ENCODE data around the gene LZTR1.

Gene LZTR1

DNA sequence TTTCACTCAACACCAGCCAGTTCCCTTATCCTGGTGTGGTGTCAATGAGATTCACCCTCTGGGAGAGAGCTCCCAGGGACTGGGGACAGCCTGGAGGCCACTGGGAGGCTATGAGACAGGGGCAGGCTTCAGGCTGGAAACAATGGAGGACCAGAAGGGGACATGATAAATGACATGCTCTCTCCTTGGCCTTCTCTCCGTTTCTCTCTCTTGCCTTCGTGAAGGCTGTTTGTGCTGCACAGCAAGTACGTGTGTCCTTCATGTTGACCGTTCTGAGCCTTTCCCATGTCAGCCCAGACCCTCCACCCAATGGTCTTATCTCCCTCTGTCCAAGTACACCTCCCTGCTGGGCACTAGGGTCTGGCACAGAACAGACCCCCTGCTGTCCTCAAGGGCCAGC, 1.6 kb upstream of the LZTR1 start:
- TF ChIP-seq, protein P1, sequence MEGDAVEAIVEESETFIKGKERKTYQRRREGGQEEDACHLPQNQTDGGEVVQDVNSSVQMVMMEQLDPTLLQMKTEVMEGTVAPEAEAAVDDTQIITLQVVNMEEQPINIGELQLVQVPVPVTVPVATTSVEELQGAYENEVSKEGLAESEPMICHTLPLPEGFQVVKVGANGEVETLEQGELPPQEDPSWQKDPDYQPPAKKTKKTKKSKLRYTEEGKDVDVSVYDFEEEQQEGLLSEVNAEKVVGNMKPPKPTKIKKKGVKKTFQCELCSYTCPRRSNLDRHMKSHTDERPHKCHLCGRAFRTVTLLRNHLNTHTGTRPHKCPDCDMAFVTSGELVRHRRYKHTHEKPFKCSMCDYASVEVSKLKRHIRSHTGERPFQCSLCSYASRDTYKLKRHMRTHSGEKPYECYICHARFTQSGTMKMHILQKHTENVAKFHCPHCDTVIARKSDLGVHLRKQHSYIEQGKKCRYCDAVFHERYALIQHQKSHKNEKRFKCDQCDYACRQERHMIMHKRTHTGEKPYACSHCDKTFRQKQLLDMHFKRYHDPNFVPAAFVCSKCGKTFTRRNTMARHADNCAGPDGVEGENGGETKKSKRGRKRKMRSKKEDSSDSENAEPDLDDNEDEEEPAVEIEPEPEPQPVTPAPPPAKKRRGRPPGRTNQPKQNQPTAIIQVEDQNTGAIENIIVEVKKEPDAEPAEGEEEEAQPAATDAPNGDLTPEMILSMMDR (conservative IDR thresholded peaks at IDR 0.05; ENCODE audit: low read depth, low read length), result no peak
- no peak for DNase-seq (ENCODE audit: low read depth)
- H3K4me3 ChIP-seq (ENCODE audit: low read depth, low read length), result no peak overlapping the region

DNA sequence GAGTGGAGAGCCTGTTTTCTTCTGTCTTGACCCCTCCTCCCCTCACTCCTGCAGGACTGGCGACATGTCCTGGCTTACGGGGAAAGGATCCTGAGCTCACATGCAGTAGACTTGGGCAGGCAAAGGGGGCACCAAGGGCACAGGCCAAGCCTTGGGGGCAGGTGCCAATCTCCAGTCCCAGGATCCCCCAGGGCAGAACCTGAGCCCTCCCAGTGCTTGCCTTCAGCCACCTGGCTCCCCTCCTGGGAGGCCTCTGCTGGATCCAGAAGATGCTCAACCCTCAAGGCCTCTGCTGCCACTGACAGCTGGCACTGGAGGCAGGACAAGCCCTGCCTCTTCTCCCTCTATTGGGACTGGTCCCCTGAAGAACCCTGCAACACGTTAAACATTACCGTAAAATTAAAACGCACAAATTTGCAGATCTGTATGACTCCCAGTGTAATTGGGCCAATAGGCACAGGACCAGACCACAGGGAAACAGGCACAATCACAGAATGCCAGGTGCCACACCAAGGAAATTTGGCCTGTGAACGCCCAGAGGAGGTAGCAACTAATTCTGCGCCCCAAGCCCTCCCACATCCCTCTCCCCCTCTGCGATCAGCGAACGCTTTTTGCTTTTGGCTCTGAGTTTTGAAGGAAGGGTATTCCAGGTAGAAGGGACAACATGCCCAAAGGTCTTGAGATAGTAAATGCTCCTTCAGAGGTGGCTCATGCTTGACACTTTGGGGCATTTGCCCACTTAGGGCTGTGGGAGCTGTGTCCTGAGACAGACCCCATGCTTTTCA, 967 bp upstream of the LZTR1 start:
- DNase-seq (ENCODE audit: low read depth), result no peak
- TF ChIP-seq, protein P1 (conservative IDR thresholded peaks at IDR 0.05; ENCODE audit: low read depth, low read length), result no peak
- peak overlapping the region; percentile 89 for H3K4me3 ChIP-seq (ENCODE audit: low read depth, low read length)

DNA sequence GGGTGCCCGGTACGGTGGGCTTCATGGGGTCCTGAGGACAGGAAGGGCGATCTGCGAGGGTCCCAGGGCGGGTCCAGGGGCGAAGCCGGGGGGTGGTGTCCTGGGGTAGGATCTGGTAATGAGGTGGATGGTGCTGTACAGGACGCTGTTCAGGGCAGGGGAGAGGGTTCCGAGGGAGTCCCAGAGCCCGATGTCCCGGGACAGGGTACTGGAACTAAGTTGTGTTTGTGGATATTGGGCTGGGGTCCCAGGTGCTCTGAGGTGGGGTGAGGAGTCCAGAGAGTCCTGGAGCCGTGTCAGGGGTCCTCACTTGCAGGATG, 426 bp downstream of the LZTR1 start:
- H3K4me3 ChIP-seq (ENCODE audit: low read depth, low read length), result peak overlapping the region; percentile 89
- no peak for DNase-seq (ENCODE audit: low read depth)
- TF ChIP-seq, protein P1 (conservative IDR thresholded peaks at IDR 0.05; ENCODE audit: low read depth, low read length), result no peak

DNA sequence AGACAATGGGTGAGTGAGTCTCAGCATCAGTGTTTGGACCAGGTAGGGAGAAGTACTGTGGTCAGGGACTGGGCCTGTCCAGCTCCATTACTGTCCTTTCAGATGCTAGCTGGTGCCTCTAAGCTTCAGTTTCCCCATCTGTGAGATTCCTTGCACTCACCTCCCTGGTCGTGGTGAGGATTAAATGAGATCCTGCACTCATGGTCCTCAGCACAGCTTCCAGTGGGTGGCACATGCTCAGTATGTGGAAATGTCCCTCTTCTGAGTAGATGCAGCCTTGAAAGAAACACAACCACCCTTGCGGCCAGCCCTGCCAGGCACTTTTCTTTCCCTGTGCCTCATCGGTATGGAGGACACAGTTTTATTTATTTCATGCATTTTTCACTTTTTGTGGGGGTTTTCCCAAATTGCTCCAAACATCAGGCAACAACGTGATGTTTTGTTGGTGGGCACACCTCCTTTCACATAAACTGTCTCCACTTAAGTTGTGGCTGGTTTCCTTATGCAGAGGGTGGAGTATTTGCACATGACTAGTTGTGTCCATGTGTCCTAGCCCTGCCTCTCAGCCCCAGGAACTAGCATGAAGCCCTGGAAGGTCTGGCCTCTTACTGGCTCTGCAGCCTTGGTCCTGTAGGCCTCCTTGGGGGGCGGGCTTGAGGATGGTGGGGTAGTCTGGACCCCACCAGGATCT, 1.1 kb downstream of the LZTR1 start:
- DNase-seq (ENCODE audit: low read depth), result no peak
- peak overlapping the region; percentile 89 for H3K4me3 ChIP-seq (ENCODE audit: low read depth, low read length)
- TF ChIP-seq, protein P1 (conservative IDR thresholded peaks at IDR 0.05; ENCODE audit: low read depth, low read length), result no peak

DNA sequence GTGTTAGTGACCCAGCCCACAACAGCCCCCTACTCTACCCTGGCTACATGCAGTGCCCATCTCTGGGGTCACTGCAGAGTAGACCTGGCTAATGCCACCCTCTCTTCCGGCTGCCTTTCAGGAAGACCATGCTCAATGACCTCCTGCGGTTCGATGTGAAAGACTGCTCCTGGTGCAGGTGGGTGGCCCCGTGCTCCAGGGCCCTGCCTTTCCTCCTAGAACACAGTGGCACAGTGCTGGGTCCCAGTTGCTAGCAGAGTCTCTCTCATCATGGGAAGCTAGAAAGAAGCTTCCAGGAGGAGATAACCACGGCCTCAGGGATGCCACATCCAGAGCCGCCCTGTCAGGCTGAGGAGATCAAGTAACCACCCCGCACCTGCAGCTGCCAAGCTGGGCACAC, 3.6 kb downstream of the LZTR1 start:
- TF ChIP-seq, protein P1 (conservative IDR thresholded peaks at IDR 0.05; ENCODE audit: low read depth, low read length), result no peak
- no peak overlapping the region for H3K4me3 ChIP-seq (ENCODE audit: low read depth, low read length)
- no peak for DNase-seq (ENCODE audit: low read depth)

DNA sequence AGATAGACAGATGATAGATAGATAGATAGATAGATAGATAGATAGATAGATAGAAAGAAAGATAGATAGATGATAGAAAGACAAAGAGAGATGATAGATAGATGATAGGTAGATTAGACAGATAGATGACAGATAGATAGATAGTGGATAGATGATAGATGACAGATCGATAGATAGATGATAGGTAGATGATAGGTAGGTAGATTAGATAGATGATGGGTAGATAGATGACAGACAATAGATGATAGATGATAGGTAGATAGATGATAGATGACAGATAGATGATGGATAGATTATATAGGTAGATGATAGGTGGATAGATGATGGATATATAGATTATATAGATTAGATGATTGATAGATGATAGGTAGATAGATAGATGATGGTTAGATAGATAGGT, 4.3 kb downstream of the LZTR1 start:
- DNase-seq (ENCODE audit: low read depth), result no peak
- TF ChIP-seq, protein P1 (conservative IDR thresholded peaks at IDR 0.05; ENCODE audit: low read depth, low read length), result no peak
- H3K4me3 ChIP-seq (ENCODE audit: low read depth, low read length), result no peak overlapping the region

DNA sequence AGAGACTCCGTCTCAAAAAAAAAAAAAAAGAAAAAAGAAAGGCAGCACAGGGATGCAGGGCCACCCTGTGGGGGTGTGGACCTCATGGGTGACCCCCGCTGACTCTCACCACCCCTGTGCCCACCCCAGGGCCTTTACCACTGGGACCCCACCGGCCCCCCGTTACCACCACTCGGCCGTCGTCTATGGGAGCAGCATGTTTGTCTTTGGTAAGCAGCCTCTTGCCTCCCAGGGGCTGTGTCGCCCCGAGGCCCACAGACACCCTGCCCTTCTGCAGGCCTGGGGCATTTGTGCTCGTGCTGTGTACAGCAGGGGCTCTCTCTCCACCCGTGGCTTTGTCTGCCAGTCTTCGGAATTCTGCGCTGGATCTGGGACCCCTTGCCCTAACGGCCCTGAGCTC, 5.3 kb downstream of the LZTR1 start:
- H3K4me3 ChIP-seq (ENCODE audit: low read depth, low read length), result no peak overlapping the region
- no peak for DNase-seq (ENCODE audit: low read depth)
- TF ChIP-seq, protein P1 (conservative IDR thresholded peaks at IDR 0.05; ENCODE audit: low read depth, low read length), result no peak

All from choroid plexus epithelial cell (primary cell).